AG09319 (cell line): Measurements from ENCODE around the gene KRTAP1-4.
A peak's percentile ranks its signal among the peaks of the same experiment; 100 is the strongest.

ENCODE experiments used
- DNase-seq: peaks from one replicate; pipeline ENCODE4 v3.0.0-alpha.2; 2010; ENCODE audit warnings: low read depth; ENCODE audit errors: extremely low read depth
- CTCF ChIP-seq: IDR thresholded peaks from 2 replicates; pipeline ENCODE4 v1.5.1; 2011; ENCODE audit warnings: low read depth, mild to moderate bottlenecking, inconsistent platforms, low read length, moderate library complexity

The KRTAP1-4 gene

GRCh38 chr17:40993839-40994238, 36.2 kb downstream of the KRTAP1-4 start, which contains the start of gene KRTAP3-3:
Gene KRTAP3-3 (minus strand): TSS chr17:40994164. CDS start chr17:40994097, 67 bp downstream.
- no peak for TF ChIP-seq CTCF
- no peak for DNase-seq

- no peak for TF ChIP-seq CTCF
- no peak for DNase-seq
These were observed 36.9 kb downstream of the KRTAP1-4 start for GRCh38 chr17:40993084-40993483.

GRCh38 chr17:40992666-40993065, 37.3 kb downstream of the KRTAP1-4 start:
- TF ChIP-seq CTCF, result no peak
- DNase-seq, result no peak

- TF ChIP-seq CTCF, result no peak
- DNase-seq, result no peak
These were observed 43.1 kb downstream of the KRTAP1-4 start for GRCh38 chr17:40986920-40987319.

- TF ChIP-seq CTCF, result no peak
- DNase-seq, result no peak
These were observed 45.8 kb downstream of the KRTAP1-4 start, which contains the start of gene KRT40 for GRCh38 chr17:40984226-40984625. Gene KRT40 (minus strand): TSS chr17:40984326. CDS start chr17:40984273, 53 bp downstream.

GRCh38 chr17:40981115-40981514, 48.9 kb downstream of the KRTAP1-4 start:
- DNase-seq, result no peak
- no peak for TF ChIP-seq CTCF

GRCh38 chr17:40980596-40980995, 49.4 kb downstream of the KRTAP1-4 start:
- no peak for TF ChIP-seq CTCF
- peak; percentile 5 for DNase-seq
